Measurements from ENCODE around the gene PLSCR4.
A peak's percentile ranks its signal among the peaks of the same experiment; 100 is the strongest.

DNA sequence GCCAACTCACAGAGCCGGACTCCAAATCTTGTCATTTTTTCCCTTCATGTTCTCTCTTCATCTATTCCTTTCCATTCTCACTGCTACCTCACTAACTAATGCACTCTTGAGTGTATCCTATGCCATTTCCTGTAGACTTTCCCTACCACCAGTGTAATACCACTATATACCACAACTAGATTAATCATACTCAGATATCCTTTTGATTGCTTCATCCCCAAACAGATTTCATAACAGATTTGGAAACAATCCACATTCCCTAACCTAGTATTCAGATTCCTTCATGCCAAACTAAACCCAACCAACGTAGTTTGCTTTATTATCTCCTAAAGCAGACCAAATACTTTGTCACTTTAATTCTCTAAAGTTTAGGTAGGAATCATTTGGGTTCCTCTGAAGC, 87.3 kb downstream of the PLSCR4 start:
- TF ChIP-seq RAD21 (IDR thresholded peaks at IDR 0.05; ENCODE audit: low read length) (no peak), TAF1 (IDR thresholded peaks at IDR 0.05; ENCODE audit: borderline replicate concordance, low read depth, low read length) (no peak), POLR2AphosphoS5 (IDR thresholded peaks at IDR 0.05; ENCODE audit: low read depth, low read length) (no peak), GATA2 (CRISPR knock-in tag; IDR thresholded peaks at IDR 0.05) (no peak)
- TF ChIP-seq, protein P1, sequence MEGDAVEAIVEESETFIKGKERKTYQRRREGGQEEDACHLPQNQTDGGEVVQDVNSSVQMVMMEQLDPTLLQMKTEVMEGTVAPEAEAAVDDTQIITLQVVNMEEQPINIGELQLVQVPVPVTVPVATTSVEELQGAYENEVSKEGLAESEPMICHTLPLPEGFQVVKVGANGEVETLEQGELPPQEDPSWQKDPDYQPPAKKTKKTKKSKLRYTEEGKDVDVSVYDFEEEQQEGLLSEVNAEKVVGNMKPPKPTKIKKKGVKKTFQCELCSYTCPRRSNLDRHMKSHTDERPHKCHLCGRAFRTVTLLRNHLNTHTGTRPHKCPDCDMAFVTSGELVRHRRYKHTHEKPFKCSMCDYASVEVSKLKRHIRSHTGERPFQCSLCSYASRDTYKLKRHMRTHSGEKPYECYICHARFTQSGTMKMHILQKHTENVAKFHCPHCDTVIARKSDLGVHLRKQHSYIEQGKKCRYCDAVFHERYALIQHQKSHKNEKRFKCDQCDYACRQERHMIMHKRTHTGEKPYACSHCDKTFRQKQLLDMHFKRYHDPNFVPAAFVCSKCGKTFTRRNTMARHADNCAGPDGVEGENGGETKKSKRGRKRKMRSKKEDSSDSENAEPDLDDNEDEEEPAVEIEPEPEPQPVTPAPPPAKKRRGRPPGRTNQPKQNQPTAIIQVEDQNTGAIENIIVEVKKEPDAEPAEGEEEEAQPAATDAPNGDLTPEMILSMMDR (IDR thresholded peaks at IDR 0.05): peak; percentile 27; the same call in 1 of the 2 replicates
- TF ChIP-seq, protein P2, sequence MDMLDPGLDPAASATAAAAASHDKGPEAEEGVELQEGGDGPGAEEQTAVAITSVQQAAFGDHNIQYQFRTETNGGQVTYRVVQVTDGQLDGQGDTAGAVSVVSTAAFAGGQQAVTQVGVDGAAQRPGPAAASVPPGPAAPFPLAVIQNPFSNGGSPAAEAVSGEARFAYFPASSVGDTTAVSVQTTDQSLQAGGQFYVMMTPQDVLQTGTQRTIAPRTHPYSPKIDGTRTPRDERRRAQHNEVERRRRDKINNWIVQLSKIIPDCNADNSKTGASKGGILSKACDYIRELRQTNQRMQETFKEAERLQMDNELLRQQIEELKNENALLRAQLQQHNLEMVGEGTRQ (IDR thresholded peaks at IDR 0.05; ENCODE audit: borderline replicate concordance, low read depth, low read length): no peak
